Frontal cortex (tissue), 4 donors: ENCODE data around the gene USP17L17. TPM values are rescaled to one million over a fixed set of nuclear protein-coding genes. Genes with fewer than 3 reads are reported as not detected.
"Not testable (repeated sequence)": the region's sequence is repeated elsewhere in the genome, so short reads cannot be mapped to it uniquely, and the experiment has no call there.

Experiments used
- DNase-seq, 2 donors: peaks; one replicate each; pipeline ENCODE4 v3.0.0; 2012; ENCODE audit warnings: low spot score in 2 of 2
- FAIRE-seq: peaks from 2 replicates; lab custom pipeline; 2012; peaks lifted over from hg19 to GRCh38; lab: Jason Lieb, UNC
- total RNA-seq: library from RNA; depleted of rRNA; stranded (reverse); fragments of >200 nt; gene quantifications from one replicate; pipeline ENCODE4 v1.2.3, GENCODE V29; 2014
- donor health status: control.
- donor health status: control.
- donor health status: control.

Gene USP17L17, protein sequence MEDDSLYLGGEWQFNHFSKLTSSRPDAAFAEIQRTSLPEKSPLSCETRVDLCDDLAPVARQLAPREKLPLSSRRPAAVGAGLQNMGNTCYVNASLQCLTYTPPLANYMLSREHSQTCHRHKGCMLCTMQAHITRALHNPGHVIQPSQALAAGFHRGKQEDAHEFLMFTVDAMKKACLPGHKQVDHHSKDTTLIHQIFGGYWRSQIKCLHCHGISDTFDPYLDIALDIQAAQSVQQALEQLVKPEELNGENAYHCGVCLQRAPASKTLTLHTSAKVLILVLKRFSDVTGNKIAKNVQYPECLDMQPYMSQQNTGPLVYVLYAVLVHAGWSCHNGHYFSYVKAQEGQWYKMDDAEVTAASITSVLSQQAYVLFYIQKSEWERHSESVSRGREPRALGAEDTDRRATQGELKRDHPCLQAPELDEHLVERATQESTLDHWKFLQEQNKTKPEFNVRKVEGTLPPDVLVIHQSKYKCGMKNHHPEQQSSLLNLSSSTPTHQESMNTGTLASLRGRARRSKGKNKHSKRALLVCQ
- total RNA-seq = not detected

DNA sequence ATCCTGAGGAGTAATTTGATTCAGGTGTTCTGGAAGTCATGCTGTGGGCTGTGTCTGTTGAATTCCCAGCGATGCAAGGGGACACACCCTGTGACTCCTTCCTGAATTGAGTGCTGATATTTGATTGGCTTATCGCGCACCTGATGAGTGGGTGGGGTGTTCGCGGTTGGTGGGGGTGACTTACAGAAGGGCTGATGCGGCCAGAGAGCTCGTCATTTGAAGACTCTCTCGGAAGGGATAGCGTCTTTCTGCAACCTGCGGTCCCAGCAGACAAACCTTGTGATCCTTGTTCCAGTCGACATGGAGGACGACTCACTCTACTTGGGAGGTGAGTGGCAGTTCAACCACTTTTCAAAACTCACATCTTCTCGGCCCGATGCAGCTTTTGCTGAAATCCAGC lies at the start of gene USP17L17:
Gene USP17L17, plus strand, starts transcription at position 301 of the 400 bp plus-strand sequence. Its CDS starts 0 bp downstream, at position 301.
- FAIRE-seq, DNase-seq: not testable (repeated sequence)

DNA sequence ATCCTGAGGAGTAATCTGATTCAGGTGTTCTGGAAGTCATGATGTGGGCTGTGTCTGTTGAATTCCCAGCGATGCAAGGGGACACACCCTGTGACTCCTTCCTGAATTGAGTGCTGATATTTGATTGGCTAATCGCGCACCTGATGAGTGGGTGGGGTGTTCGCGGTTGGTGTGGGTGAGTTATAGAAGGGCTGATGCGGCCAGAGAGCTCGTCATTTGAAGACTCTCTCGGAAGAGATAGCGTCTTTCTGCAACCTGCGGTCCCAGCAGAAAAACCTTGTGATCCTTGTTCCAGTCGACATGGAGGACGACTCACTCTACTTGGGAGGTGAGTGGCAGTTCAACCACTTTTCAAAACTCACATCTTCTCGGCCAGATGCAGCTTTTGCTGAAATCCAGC lies 33.3 kb upstream of the USP17L17 start, which contains the start of gene USP17L10:
Gene USP17L10, plus strand, starts transcription at position 301 of the 400 bp plus-strand sequence. Its CDS starts 0 bp downstream, at position 301.
- FAIRE-seq = not testable (repeated sequence)

DNA sequence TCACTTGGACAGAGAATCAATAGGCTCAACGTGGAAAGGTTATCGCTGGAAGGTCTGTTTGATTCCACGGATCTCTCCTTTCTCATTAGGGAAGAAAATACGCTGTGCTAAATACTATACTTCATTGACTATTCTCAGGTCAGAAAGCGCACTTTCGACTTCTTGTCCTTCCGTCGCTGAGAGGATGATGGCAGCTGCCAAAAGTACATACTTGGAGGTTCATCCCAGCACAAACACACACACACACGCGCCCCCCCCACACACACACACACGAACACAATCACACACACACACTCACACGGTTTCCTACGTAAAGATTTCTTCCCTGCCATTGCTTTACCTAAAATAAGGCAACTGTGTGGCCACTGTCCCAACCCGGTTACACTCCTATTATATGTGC lies 29.0 kb upstream of the USP17L17 start:
- DNase-seq, FAIRE-seq: not testable (repeated sequence)

More for the DNA sequence above, 33.3 kb upstream of the USP17L17 start, which contains the start of gene USP17L10:
- not testable (repeated sequence) for DNase-seq

DNA sequence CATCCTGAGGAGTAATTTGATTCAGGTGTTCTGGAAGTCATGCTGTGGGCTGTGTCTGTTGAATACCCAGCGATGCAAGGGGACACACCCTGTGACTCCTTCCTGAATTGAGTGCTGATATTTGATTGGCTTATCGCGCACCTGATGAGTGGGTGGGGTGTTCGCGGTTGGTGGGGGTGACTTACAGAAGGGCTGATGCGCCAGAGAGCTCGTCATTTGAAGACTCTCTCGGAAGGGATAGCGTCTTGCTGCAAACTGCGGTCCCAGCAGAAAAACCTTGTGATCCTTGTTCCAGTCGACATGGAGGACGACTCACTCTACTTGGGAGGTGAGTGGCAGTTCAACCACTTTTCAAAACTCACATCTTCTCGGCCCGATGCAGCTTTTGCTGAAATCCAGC lies 28.6 kb upstream of the USP17L17 start, which contains the start of gene USP17L11:
Gene USP17L11, plus strand, starts transcription at position 301 of the 400 bp plus-strand sequence. Its CDS starts 0 bp downstream, at position 301.
- not testable (repeated sequence) for FAIRE-seq

DNA sequence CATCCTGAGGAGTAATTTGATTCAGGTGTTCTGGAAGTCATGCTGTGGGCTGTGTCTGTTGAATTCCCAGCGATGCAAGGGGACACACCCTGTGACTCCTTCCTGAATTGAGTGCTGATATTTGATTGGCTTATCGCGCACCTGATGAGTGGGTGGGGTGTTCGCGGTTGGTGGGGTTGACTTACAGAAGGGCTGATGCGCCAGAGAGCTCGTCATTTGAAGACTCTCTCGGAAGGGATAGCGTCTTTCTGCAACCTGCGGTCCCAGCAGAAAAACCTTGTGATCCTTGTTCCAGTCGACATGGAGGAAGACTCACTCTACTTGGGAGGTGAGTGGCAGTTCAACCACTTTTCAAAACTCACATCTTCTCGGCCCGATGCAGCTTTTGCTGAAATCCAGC lies 23.8 kb upstream of the USP17L17 start, which contains the start of gene USP17L12:
Gene USP17L12, plus strand, starts transcription at position 301 of the 400 bp plus-strand sequence. Its CDS starts 0 bp downstream, at position 301.
- DNase-seq, FAIRE-seq: not testable (repeated sequence)

More for the DNA sequence above, 28.6 kb upstream of the USP17L17 start, which contains the start of gene USP17L11:
- DNase-seq = not testable (repeated sequence)

DNA sequence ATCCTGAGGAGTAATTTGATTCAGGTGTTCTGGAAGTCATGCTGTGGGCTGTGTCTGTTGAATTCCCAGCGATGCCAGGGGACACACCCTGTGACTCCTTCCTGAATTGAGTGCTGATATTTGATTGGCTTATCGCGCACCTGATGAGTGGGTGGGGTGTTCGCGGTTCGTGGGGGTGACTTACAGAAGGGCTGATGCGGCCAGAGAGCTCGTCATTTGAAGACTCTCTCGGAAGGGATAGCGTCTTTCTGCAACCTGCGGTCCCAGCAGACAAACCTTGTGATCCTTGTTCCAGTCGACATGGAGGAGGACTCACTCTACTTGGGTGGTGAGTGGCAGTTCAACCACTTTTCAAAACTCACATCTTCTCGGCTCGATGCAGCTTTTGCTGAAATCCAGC lies 19.1 kb upstream of the USP17L17 start, which contains the start of gene USP17L13:
Gene USP17L13, plus strand, starts transcription at position 301 of the 400 bp plus-strand sequence. Its CDS starts 0 bp downstream, at position 301.
- not testable (repeated sequence) for DNase-seq, FAIRE-seq

DNA sequence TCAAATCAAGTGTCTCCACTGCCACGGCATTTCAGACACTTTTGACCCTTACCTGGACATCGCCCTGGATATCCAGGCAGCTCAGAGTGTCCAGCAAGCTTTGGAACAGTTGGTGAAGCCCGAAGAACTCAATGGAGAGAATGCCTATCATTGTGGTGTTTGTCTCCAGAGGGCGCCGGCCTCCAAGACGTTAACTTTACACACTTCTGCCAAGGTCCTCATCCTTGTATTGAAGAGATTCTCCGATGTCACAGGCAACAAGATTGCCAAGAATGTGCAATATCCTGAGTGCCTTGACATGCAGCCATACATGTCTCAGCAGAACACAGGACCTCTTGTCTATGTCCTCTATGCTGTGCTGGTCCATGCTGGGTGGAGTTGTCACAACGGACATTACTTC lies 13.4 kb upstream of the USP17L17 start:
- FAIRE-seq, DNase-seq: not testable (repeated sequence)

DNA sequence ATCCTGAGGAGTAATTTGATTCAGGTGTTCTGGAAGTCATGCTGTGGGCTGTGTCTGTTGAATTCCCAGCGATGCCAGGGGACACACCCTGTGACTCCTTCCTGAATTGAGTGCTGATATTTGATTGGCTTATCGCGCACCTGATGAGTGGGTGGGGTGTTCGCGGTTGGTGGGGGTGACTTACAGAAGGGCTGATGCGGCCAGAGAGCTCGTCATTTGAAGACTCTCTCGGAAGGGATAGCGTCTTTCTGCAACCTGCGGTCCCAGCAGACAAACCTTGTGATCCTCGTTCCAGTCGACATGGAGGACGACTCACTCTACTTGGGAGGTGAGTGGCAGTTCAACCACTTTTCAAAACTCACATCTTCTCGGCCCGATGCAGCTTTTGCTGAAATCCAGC lies 9.6 kb upstream of the USP17L17 start, which contains the start of gene USP17L15:
Gene USP17L15, plus strand, starts transcription at position 301 of the 400 bp plus-strand sequence. Its CDS starts 0 bp downstream, at position 301.
- FAIRE-seq, DNase-seq: not testable (repeated sequence)

DNA sequence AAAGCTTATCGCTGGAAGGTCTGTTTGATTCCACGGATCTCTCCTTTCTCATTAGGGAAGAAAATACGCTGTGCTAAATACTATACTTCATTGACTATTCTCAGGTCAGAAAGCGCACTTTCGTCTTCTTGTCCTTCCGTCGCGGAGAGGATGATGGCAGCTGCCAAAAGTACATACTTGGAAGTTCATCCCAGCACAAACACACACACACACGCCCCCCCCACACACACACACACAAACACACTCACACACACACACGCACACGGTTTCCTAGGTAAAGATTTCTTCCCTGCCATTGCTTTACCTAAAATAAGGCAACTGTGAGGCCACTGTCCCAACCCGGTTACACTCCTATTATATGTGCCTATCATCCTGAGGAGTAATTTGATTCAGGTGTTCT lies 5.2 kb upstream of the USP17L17 start:
- DNase-seq, FAIRE-seq: not testable (repeated sequence)

DNA sequence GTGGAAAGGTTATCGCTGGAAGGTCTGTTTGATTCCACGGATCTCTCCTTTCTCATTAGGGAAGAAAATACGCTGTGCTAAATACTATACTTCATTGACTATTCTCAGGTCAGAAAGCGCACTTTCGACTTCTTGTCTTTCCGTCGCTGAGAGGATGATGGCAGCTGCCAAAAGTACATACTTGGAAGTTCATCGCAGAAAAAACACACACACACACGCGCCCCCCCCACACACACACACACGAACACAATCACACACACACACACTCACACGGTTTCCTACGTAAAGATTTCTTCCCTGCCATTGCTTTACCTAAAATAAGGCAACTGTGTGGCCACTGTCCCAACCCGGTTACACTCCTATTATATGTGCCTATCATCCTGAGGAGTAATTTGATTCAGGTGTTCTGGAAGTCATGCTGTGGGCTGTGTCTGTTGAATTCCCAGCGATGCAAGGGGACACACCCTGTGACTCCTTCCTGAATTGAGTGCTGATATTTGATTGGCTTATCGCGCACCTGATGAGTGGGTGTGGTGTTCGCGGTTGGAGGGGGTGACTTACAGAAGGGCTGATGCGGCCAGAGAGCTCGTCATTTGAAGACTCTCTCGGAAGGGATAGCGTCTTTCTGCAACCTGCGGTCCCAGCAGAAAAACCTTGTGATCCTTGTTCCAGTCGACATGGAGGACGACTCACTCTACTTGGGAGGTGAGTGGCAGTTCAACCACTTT lies 4.4 kb downstream of the USP17L17 start, which contains the start of gene USP17L18:
Gene USP17L18, plus strand, starts transcription at position 678 of the 728 bp plus-strand sequence. Its CDS starts 0 bp downstream, at position 678.
- not testable (repeated sequence) for FAIRE-seq, DNase-seq

DNA sequence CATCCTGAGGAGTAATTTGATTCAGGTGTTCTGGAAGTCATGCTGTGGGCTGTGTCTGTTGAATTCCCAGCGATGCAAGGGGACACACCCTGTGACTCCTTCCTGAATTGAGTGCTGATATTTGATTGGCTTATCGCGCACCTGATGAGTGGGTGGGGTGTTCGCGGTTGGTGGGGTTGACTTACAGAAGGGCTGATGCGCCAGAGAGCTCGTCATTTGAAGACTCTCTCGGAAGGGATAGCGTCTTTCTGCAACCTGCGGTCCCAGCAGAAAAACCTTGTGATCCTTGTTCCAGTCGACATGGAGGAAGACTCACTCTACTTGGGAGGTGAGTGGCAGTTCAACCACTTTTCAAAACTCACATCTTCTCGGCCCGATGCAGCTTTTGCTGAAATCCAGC lies 9.4 kb downstream of the USP17L17 start, which contains the start of gene USP17L19:
Gene USP17L19, plus strand, starts transcription at position 301 of the 400 bp plus-strand sequence. Its CDS starts 0 bp downstream, at position 301.
- FAIRE-seq, DNase-seq: not testable (repeated sequence)

DNA sequence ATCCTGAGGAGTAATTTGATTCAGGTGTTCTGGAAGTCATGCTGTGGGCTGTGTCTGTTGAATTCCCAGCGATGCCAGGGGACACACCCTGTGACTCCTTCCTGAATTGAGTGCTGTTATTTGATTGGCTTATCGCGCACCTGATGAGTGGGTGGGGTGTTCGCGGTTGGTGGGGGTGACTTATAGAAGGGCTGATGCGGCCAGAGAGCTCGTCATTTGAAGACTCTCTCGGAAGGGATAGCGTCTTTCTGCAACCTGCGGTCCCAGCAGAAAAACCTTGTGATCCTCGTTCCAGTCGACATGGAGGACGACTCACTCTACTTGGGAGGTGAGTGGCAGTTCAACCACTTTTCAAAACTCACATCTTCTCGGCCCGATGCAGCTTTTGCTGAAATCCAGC lies 14.1 kb downstream of the USP17L17 start, which contains the start of gene USP17L20:
Gene USP17L20, plus strand, starts transcription at position 301 of the 400 bp plus-strand sequence. Its CDS starts 0 bp downstream, at position 301.
- FAIRE-seq, DNase-seq: not testable (repeated sequence)

DNA sequence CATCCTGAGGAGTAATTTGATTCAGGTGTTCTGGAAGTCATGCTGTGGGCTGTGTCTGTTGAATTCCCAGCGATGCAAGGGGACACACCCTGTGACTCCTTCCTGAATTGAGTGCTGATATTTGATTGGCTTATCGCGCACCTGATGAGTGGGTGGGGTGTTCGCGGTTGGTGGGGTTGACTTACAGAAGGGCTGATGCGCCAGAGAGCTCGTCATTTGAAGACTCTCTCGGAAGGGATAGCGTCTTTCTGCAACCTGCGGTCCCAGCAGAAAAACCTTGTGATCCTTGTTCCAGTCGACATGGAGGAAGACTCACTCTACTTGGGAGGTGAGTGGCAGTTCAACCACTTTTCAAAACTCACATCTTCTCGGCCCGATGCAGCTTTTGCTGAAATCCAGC lies 18.9 kb downstream of the USP17L17 start, which contains the start of gene USP17L21:
Gene USP17L21, plus strand, starts transcription at position 301 of the 400 bp plus-strand sequence. Its CDS starts 0 bp downstream, at position 301.
- FAIRE-seq, DNase-seq: not testable (repeated sequence)

DNA sequence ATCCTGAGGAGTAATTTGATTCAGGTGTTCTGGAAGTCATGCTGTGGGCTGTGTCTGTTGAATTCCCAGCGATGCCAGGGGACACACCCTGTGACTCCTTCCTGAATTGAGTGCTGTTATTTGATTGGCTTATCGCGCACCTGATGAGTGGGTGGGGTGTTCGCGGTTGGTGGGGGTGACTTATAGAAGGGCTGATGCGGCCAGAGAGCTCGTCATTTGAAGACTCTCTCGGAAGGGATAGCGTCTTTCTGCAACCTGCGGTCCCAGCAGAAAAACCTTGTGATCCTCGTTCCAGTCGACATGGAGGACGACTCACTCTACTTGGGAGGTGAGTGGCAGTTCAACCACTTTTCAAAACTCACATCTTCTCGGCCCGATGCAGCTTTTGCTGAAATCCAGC lies 23.6 kb downstream of the USP17L17 start, which contains the start of gene USP17L22:
Gene USP17L22, plus strand, starts transcription at position 301 of the 400 bp plus-strand sequence. Its CDS starts 0 bp downstream, at position 301.
- FAIRE-seq, DNase-seq: not testable (repeated sequence)

DNA sequence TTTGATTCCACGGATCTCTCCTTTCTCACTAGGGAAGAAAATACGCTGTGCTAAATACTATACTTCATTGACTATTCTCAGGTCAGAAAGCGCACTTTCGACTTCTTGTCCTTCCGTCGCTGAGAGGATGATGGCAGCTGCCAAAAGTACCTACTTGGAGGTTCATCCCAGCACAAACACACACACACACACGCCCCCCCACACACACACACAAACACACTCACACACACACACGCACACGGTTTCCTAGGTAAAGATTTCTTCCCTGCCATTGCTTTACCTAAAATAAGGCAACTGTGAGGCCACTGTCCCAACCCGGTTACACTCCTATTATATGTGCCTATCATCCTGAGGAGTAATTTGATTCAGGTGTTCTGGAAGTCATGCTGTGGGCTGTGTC lies 28.0 kb downstream of the USP17L17 start:
- DNase-seq, FAIRE-seq: not testable (repeated sequence)
